Thyroid gland (tissue), 4 donors: Measurements from ENCODE around the gene PAK6.

Experiments used
- POLR2A ChIP-seq, 2 donors: fragments of 450-650 bp; IDR thresholded peaks; one replicate each; pipeline ENCODE4 v1.6.1; 2017; ENCODE audit warnings: antibody characterized with exemption in 2 of 2, mild to moderate bottlenecking in 2 of 2, moderate library complexity in 1 of 2
- TF ChIP-seq, protein P1 (sequence below), 6 experiments: fragments of 200-600 bp in 3 of 6; fragments of 450-650 bp in 3 of 6; sonication (generic) in 3 of 6; IDR thresholded peaks; one replicate each; pipeline ENCODE4 v1.5.1; 2016 to 2019; ENCODE audit warnings: antibody characterized with exemption in 6 of 6, mild to moderate bottlenecking in 2 of 6, inconsistent platforms in 1 of 6, moderate library complexity in 1 of 6

- TF ChIP-seq, protein P1, sequence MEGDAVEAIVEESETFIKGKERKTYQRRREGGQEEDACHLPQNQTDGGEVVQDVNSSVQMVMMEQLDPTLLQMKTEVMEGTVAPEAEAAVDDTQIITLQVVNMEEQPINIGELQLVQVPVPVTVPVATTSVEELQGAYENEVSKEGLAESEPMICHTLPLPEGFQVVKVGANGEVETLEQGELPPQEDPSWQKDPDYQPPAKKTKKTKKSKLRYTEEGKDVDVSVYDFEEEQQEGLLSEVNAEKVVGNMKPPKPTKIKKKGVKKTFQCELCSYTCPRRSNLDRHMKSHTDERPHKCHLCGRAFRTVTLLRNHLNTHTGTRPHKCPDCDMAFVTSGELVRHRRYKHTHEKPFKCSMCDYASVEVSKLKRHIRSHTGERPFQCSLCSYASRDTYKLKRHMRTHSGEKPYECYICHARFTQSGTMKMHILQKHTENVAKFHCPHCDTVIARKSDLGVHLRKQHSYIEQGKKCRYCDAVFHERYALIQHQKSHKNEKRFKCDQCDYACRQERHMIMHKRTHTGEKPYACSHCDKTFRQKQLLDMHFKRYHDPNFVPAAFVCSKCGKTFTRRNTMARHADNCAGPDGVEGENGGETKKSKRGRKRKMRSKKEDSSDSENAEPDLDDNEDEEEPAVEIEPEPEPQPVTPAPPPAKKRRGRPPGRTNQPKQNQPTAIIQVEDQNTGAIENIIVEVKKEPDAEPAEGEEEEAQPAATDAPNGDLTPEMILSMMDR (IDR thresholded peaks at IDR 0.05): no peak
- no peak for TF ChIP-seq POLR2A (IDR thresholded peaks at IDR 0.05)
Observed at GRCh38 chr15:40302981-40303380, 64.1 kb downstream of the PAK6 start.
